Stomach (tissue), 9 donors: ENCODE measurements around the gene ETNK2. TPM values are rescaled to one million over a fixed set of nuclear protein-coding genes. Genes with fewer than 3 reads are reported as not detected.
A peak's percentile ranks its signal among the peaks of the same experiment; 100 is the strongest.

Experiments
- DNase-seq, 2 donors: peaks; one replicate each; pipeline versions ENCODE4 v3.0.0 to v3.0.0-alpha.2; 2013 to 2019
- H3K27ac ChIP-seq, 5 donors: fragments of 200-600 bp in 4 of 5; sonication (generic) in 4 of 5; one replicate each; pipeline ENCODE4 v1.5.1; 2013 to 2019; ENCODE audit warnings: mild to moderate bottlenecking in 1 of 5, moderate library complexity in 1 of 5
- H3K27me3 ChIP-seq, 3 donors: fragments of 200-600 bp; sonication (generic); one replicate each; pipeline ENCODE4 v1.5.1; 2017 to 2019; ENCODE audit warnings: mixed run types in 1 of 3
- H3K36me3 ChIP-seq, 4 donors: fragments of 200-600 bp; sonication (generic); 1 replicate in 3 of 4; 2 replicates in 1 of 4; pipeline ENCODE4 v1.5.1; 2016 to 2019
- H3K4me1 ChIP-seq, 4 donors: fragments of 200-600 bp; sonication (generic); one replicate each; pipeline ENCODE4 v1.5.1; 2016 to 2019
- H3K4me3 ChIP-seq, 4 donors: fragments of 200-600 bp; sonication (generic) in 3 of 4; one replicate each; pipeline ENCODE4 v1.5.1; 2016 to 2019; ENCODE audit warnings: mild to moderate bottlenecking in 1 of 4
- H3K9me3 ChIP-seq, 4 donors: fragments of 200-600 bp; sonication (generic); one replicate each; pipeline ENCODE4 v1.5.1; 2016 to 2019
- EP300 ChIP-seq: sonication (generic); formaldehyde crosslinking; IDR thresholded peaks from one replicate; pipeline ENCODE4 v1.6.1; 2017; ENCODE audit warnings: antibody characterized with exemption
- POLR2A ChIP-seq, 4 donors: fragments of 450-650 bp; IDR thresholded peaks; one replicate each; pipeline ENCODE4 v1.6.1; 2016; ENCODE audit warnings: antibody characterized with exemption in 4 of 4, control low read depth in 2 of 4, mild to moderate bottlenecking in 1 of 4, moderate library complexity in 1 of 4
- POLR2AphosphoS5 ChIP-seq, 3 donors: sonication (generic); formaldehyde crosslinking; IDR thresholded peaks; one replicate each; pipeline ENCODE4 v1.6.1; 2016; ENCODE audit warnings: antibody characterized with exemption in 3 of 3
- whole genome bisulfite sequencing, 5 donors: extraction: QIAGEN DNeasy Blood & Tissue Kit in 3 of 5; methylation state at CpG; one replicate each; pipeline versions ENCODE4 v1.1.5 to v1.1.7; 2013 to 2018; 5-methylcytosine and 5-hydroxymethylcytosine counted together
- intact Hi-C: fragments of 100-400 bp; cut with DNase I; formaldehyde crosslinking; loops from one replicate; pipeline ENCODE4 v1.15.1; 2023; ENCODE audit warnings: low total_unique reads
- polyA plus RNA-seq, 3 donors: library from polyadenylated mRNA; stranded (reverse); fragments of 200-250 nt; gene quantifications; one replicate each; pipeline ENCODE4 v1.2.3, GENCODE V29; 2013
- total RNA-seq, 5 donors: library from RNA; depleted of rRNA; stranded (reverse); fragments of >200 nt; gene quantifications; one replicate each; pipeline versions ENCODE4 v1.1.0 to v1.2.3, GENCODE V29; 2014 to 2016
- TF ChIP-seq, protein P1 (sequence below), 7 experiments: fragments of 450-650 bp in 4 of 7; fragments of 200-600 bp in 3 of 7; sonication (generic) in 3 of 7; IDR thresholded peaks; one replicate each; pipeline ENCODE4 v1.5.1; 2016 to 2019; ENCODE audit warnings: antibody characterized with exemption in 7 of 7, control low read depth in 2 of 7, mild to moderate bottlenecking in 1 of 7
- donor health status: healthy with polysubstance abuse.
- donor health status: Bipolar disorder and iron deficiency.
- donor health status: healthy.

Gene ETNK2
- total and polyA plus RNA-seq, 8 donors: 0.45 to 12.2 (median 7.1) TPM

DNA sequence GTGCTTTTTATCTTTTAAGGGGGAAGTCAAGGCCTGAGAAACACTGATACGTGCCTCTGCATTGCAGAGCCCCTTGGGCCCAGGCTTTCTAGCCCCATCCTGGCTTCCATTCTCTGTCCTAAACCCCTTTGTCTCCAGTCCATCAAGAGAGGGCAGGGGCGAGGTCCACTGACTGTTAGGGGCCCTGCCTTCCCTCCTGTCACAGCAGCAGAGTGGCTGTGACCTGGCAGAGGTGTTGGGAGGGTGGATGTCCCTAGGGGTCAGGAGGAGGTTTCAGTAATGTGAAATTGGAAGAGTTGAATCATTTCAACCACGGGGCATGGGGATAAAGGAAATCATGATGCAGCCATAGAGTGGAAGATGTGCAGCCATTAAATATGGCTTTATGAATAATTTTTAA, 54.9 kb downstream of the ETNK2 start:
- WGBS, 5 donors: 70 to 85% (median 78%) methylated on average over 3 of the region's 3 CpGs
- H3K4me1 ChIP-seq: peaks cover 38 to 70% (median 47%) of the 10 kb centered on the region in 4 donors
- intact Hi-C loops: no loop called here
- no peaks in the 10 kb centered on the region for H3K36me3 ChIP-seq
- H3K4me3 ChIP-seq: no peak overlapping the region
- no peak overlapping the region for H3K27ac ChIP-seq
- no peaks in the 10 kb centered on the region for H3K9me3 ChIP-seq
- DNase-seq: no peak
- no peaks in the 10 kb centered on the region for H3K27me3 ChIP-seq
- TF ChIP-seq POLR2A (IDR thresholded peaks at IDR 0.05): no peak
- TF ChIP-seq POLR2AphosphoS5 (IDR thresholded peaks at IDR 0.05): no peak
- TF ChIP-seq, protein P1, sequence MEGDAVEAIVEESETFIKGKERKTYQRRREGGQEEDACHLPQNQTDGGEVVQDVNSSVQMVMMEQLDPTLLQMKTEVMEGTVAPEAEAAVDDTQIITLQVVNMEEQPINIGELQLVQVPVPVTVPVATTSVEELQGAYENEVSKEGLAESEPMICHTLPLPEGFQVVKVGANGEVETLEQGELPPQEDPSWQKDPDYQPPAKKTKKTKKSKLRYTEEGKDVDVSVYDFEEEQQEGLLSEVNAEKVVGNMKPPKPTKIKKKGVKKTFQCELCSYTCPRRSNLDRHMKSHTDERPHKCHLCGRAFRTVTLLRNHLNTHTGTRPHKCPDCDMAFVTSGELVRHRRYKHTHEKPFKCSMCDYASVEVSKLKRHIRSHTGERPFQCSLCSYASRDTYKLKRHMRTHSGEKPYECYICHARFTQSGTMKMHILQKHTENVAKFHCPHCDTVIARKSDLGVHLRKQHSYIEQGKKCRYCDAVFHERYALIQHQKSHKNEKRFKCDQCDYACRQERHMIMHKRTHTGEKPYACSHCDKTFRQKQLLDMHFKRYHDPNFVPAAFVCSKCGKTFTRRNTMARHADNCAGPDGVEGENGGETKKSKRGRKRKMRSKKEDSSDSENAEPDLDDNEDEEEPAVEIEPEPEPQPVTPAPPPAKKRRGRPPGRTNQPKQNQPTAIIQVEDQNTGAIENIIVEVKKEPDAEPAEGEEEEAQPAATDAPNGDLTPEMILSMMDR (IDR thresholded peaks at IDR 0.05): no peak
- no peak for TF ChIP-seq EP300

DNA sequence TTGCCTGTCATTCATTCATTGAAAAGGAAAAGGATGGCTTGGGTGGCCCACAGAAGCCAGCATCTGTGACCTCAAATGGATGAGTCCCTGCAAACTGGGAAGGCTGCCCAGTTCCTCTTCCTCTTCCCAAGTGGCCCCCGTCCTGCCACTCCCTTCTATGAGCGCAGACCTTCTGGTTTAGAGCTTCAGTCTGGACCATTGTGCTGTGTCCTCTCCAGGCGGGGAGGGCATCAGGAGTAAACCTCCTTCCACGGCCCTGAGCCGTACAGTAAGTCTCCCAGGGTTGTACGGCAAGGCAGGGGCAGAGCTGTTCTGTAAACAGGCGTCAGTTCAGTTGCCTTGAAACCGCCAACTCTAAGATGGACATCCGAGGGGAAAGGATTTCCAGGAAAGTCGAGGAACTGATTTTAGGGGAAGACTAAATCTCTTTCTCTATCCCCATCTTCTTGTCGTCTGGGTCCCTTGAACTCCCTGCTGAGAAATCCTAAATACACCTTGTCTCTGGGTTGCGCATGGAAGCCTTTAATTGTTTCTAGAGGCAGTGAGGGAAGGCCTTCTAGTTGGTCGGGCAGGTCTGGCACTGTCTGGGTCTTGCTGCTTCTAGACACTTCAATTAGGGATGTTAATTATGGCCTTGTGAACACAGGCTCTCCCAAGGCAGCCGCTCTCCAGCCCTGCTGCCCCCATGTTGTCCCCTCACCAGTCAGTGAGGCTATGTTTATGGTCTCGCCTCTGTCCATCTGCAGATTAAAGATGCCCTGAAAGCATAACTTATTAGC, 56.8 kb downstream of the ETNK2 start:
- Histone ChIP-seq H3K4me1 (peaks cover 43 to 69% (median 44%) of the 10 kb centered on the region in 4 donors), H3K27me3 (no peaks in the 10 kb centered on the region), H3K36me3 (no peaks in the 10 kb centered on the region), H3K4me3 (no peak overlapping the region), H3K27ac (peak overlapping the region; percentile 9 to 63 (median 41)), H3K9me3 (no peaks in the 10 kb centered on the region)
- intact Hi-C loops: no loop called here
- TF ChIP-seq EP300 (no peak), POLR2AphosphoS5 (IDR thresholded peaks at IDR 0.05) (no peak), POLR2A (IDR thresholded peaks at IDR 0.05) (no peak)
- TF ChIP-seq, protein P1 (IDR thresholded peaks at IDR 0.05): no peak
- 57 to 74% (median 71%) methylated on average over 15 of the region's 15 CpGs for WGBS, 5 donors
- DNase-seq: no peak

GRCh38 chr1:204094313-204094729, 57.5 kb downstream of the ETNK2 start:
- intact Hi-C loops: no loop called here
- no peaks in the 10 kb centered on the region for H3K9me3 ChIP-seq
- 38 to 56% (median 51%) methylated on average over 5 to 6 of the region's 6 CpGs for WGBS, 5 donors
- no peaks in the 10 kb centered on the region for H3K36me3 ChIP-seq
- no peak for DNase-seq
- no peak overlapping the region for H3K4me3 ChIP-seq
- H3K4me1 ChIP-seq: peaks cover 50 to 76% (median 50%) of the 10 kb centered on the region in 4 donors
- no peaks in the 10 kb centered on the region for H3K27me3 ChIP-seq
- H3K27ac ChIP-seq: peak overlapping the region in 4 of 5 donors; percentile 9 to 63 (median 52)
- no peak for TF ChIP-seq POLR2AphosphoS5 (IDR thresholded peaks at IDR 0.05)
- no peak for TF ChIP-seq POLR2A (IDR thresholded peaks at IDR 0.05)

DNA sequence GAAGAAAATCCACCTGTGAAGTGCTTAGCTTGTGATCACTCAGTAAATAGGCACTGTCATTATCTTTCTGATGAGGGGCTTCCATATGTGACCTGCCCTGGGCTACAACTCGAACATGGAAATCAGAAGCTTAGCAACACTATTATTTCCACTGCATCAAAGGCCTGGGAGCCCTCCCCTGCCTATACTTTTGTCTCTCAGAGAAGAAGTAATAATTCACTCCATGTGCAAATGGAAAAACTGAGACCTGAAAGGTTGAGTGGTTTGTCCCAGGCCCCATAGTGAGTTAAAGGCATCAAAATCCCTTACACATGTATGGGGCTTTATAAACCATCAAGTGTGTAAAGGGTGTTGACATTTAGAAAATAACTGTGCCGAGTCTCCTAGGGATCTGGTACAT, 58.1 kb downstream of the ETNK2 start:
- DNase-seq: no peak
- H3K27me3 ChIP-seq: no peaks in the 10 kb centered on the region
- no peak for TF ChIP-seq POLR2A (IDR thresholded peaks at IDR 0.05)
- no peak for TF ChIP-seq EP300
- TF ChIP-seq, protein P1 (IDR thresholded peaks at IDR 0.05): no peak
- TF ChIP-seq POLR2AphosphoS5 (IDR thresholded peaks at IDR 0.05): no peak
- intact Hi-C loops: no loop called here
- H3K9me3 ChIP-seq: no peaks in the 10 kb centered on the region
- H3K4me3 ChIP-seq: no peak overlapping the region
- 55 to 71% (median 62%) methylated on average over 2 of the region's 2 CpGs for WGBS, 5 donors
- peaks cover 53 to 77% (median 54%) of the 10 kb centered on the region in 4 donors for H3K4me1 ChIP-seq
- H3K27ac ChIP-seq: peak overlapping the region in 3 of 5 donors; percentile 44 to 63 (median 61)
- H3K36me3 ChIP-seq: no peaks in the 10 kb centered on the region

GRCh38 chr1:204093421-204093717, 58.5 kb downstream of the ETNK2 start:
- WGBS, 5 donors: 56 to 66% (median 61%) methylated on average over 4 of the region's 4 CpGs
- intact Hi-C loops: no loop called here
- Histone ChIP-seq H3K27ac (peak overlapping the region in 4 of 5 donors; percentile 43 to 63 (median 52)), H3K4me1 (peaks cover 53 to 77% (median 59%) of the 10 kb centered on the region in 4 donors), H3K4me3 (no peak overlapping the region), H3K36me3 (no peaks in the 10 kb centered on the region), H3K9me3 (no peaks in the 10 kb centered on the region), H3K27me3 (no peaks in the 10 kb centered on the region)
- no peak for TF ChIP-seq EP300
- TF ChIP-seq POLR2A (IDR thresholded peaks at IDR 0.05): no peak
- TF ChIP-seq, protein P1 (IDR thresholded peaks at IDR 0.05): no peak
- DNase-seq: peak; percentile 46 to 85
